HG03354 (cell line): ENCODE data around the gene CERS3.

Source experiments
- ATAC-seq: cut with Tn5 transposase; IDR thresholded peaks from one replicate; pipeline ENCODE4 v1.9.1; 2021; ENCODE audit warnings: mild to moderate bottlenecking; ENCODE audit not compliant: unreplicated experiment, poor library complexity, severe bottlenecking

Gene CERS3

DNA sequence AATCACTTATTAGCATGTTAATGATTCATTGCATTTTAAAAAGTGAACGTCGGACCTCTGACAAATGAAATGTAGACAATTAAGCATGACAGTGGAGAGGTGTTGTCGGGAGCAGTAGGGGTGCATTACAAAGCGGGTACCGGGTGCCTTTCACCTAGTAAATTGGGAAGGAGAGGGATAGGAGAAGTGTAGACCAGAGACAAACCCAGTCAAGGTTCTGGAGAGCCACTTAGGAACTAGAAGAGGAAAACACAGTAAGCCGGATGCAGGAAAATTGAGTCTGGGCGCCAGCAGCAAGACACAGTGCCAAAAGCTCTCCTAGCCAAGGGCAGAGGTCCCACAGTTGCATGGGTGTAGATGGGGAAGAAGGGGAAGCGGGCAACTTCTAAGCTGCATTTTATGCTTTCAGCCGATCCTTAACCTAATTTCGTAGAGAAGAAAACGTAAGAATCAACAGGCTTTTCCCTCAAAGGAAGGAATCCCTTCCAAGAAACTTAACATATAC is 3.1 kb upstream of the CERS3 start:
- no peak for ATAC-seq

DNA sequence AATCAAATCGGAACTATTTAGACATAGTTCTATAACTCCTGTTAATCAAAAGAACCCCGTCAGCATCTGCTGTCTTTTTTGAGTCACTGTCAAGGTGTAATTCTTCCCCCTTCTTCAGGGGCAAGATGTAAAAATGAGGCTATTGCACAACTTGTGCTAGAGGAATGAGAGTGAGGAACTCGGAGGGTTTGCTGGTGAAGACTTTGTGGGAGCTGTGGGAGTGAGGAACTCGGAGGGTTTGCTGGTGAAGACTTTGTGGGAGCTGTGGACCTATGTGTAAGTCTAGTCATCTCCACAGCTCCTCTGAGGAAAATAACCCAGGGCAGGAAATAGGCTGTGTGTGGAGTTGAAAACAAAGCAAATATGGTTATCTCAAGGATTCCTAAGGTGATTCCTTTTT is 2.5 kb upstream of the CERS3 start:
- ATAC-seq: no peak

DNA sequence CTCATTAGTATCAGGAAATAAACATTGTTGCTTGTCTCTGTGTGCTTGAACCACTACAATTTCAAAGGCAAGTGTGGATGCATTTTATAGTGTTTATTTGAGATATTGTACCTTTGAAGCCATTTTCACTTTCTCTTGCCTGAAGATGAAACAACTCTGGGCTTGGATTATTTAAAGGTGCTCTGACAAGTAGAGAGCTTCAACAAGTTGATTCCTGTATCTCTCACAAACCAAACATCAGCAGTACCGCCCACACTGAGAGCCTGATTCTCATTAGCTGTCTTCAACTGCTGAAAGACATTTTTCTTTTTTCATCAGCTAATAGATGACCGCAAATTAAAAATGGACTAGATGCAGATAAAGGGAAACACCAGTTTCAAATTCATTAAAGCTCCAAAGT is 806 bp upstream of the CERS3 start:
- ATAC-seq: no peak

DNA sequence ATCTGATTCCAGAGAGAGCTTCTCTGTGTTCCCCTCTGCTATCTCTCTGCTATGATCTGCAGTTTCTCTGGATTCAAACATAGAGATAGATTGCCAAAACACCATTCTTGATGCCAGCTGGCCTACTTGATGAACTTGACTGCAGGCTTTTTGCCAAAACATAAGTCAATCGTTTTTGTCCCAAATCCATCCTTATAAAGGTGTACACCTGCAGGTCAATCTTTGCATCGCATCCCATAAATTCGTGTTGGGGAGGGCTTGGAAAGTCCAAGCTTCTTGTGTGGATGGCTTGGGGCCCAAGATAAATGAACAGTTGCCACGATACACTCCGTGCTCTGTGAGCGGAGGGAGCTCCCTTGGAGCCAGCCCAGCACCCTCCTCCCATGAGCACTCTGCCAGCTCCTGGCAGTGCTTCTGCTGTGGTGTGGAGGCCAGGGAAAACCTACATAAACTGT is 2.7 kb downstream of the CERS3 start:
- no peak for ATAC-seq

DNA sequence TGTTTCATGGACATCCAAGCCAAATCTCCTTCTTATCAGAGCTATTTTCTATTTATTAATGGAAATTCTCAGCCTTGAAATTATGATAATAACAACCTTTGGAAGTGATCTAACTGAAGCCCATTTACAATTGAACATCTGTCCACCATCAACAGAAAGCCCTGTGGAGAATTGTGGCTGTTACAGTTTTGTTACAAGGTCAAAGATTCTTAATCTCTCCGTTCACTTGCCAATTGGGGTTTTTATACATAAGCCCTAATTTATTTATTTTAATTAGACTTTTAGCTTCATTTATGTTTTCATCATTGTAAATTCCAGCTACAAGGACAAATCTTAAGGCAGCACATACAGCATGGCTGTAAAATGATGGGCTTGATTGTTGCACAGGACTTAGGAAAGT is 3.3 kb downstream of the CERS3 start:
- ATAC-seq: no peak

- no peak for ATAC-seq
Observed at GRCh38 chr15:100524326-100524725, 4.4 kb downstream of the CERS3 start.

DNA sequence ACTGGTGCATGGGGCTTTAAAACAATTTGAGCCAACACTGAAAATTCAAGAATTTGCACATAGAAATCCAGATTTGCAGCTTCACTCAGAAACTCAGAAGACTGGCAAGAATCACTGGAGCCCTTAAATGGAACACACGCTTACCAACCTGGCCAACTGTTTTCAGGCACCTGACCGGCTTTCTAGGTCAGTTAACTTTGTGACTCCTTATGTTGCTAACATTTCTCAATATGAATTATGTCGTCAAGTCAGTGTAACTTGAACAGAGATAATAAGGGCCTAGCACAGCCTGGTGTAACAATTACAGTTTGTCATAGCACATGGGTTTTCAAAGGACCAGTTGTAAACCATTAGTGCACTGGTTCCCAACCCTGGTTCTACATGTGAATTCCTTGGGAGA is 6.8 kb downstream of the CERS3 start:
- ATAC-seq: no peak

DNA sequence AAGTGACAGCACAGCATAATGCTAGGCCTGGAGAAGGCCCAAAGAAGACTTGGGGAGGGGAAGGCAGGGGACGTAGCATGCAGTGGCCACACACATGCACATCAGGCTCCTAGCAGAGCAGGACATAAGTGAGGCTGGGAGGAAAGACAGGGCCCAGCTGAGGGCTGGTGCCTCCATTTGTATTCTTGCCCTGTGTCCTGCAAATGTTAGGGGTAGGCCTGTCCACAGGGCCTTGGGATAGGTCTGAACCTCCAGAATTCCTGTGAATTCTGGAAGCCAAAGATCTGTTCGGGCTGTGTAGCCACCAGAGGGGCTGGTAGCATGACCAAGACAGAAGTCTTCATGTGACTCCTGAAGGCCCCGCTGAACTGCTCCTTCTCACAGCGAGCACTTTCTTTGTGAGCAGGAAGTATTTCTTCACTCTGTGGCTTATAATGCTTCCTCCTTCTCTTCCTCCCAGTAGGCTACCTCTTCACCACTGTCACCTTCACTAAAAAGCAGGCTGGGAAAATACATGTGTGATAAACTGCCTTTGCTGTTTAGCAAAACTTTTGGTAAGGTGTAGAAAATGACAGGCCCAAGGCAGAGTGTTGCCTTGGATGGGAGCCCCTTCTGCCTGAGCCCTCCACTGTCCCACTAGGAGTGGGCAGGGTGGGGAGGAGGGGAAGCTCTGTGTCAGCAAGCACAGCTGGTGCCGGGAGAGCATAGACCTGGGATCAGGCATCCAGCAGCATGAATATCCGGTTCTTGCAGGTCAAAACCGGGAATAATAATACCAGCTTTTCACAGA is 8.4 kb downstream of the CERS3 start:
- ATAC-seq: no peak

- ATAC-seq: no peak
Observed at GRCh38 chr15:100517846-100518245, 10.9 kb downstream of the CERS3 start.

- no peak for ATAC-seq
Observed at GRCh38 chr15:100516643-100517512, 11.9 kb downstream of the CERS3 start.

DNA sequence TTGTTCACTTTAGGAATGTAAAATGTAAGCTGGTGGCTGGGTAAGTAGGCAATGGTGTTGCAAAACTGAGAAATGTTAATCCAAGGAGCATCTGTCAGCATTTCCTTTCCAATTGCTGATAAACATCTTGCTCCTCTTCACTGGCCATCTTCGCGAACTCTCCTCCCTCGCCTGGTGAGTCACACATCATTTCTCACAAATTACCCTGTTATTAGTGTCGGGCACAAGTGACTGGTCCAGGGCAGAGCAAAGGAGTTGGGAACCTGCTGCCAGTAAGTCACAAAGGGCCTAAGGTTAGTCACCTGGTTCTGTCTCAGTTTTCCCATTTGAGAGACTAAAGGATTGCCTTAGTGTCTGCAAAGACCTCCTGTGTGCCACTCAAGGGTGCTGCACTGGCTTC is 13.0 kb downstream of the CERS3 start:
- no peak for ATAC-seq

- ATAC-seq: no peak
Observed at GRCh38 chr15:100508641-100509300, 20.0 kb downstream of the CERS3 start.

GRCh38 chr15:100502651-100503050 is 26.1 kb downstream of the CERS3 start:
- no peak for ATAC-seq

DNA sequence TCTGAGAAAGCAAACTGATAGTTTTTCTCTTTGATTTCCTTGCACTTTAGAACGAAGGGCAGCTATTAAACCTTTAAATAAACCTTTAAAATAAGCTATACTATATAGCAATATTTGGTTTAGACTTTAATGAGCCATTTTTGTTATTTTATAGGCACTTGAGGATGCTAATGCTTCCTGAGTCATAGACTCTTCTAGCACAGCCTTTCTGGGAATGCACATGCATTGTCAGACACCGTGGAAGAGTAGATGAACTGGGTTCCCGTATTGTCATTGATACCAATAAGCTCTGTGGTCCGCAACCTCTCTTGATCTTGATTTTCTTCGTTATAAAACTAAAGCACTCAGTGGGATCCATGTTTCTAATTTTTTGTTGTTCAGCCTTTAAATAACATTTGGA is 27.6 kb downstream of the CERS3 start:
- ATAC-seq: no peak

DNA sequence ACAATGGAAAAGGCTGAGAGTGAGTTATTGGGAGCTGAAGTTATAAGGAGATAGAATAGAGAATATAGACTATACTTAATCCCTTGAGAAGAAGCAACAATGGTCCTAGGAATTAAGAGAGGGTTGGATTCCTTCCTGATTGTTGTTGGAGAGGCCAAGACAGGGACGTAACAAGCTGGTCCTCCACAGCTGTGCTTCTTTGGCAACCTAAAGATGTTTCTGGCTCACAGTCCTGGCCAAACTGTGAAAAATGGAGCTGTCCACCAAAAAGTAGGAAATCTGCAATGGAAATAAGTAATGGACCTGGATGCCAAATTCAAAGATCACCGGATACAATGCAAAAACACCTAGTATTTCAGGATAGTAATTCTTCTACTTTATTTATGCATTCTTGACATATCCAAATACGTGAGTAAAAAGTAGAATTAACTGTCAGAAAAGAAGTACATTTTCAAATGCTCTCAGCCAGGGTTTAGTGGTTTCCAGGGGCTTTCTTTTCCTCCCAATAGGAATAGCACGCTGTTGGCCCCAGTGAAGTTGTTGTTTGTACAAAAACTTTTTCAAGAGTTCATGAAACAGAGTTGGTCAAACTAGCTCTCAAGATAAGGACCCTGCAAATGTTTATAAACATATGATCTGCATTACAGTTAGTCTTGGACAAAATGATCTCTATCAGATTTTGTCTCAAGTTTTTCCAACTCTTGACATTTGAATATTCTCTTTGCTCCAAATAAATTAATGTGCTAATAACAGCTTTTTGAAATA is 28.3 kb downstream of the CERS3 start:
- ATAC-seq: no peak

DNA sequence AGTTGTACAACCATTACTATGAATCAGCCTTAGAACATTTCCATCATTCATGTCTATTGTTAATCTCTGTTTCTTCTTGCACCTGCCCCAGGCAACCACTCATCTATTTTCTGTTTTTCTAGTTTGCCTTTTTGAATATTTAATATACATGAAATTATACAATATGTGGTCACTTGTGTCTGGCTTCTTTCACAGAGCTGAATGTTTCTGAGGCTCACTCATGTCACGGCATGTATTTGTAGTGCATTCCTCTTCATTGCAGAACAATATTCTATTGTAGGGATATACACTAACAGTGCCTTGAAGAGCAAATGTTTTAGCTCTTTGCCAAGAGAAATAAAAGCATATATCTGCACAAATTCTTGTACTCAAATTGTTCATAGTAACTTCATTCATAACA is 32.9 kb downstream of the CERS3 start:
- ATAC-seq: no peak

- ATAC-seq: no peak
Observed at GRCh38 chr15:100493213-100493612, 35.5 kb downstream of the CERS3 start.

- ATAC-seq: no peak
Observed at GRCh38 chr15:100484443-100484842, 44.3 kb downstream of the CERS3 start.

- ATAC-seq: no peak
Observed at GRCh38 chr15:100483370-100483769, 45.4 kb downstream of the CERS3 start.

- no peak for ATAC-seq
Observed at GRCh38 chr15:100476805-100477204, 51.9 kb downstream of the CERS3 start.
